Skin of body (tissue), 2 donors: Measurements from ENCODE around the gene ATP10B. TPM values are rescaled to one million over a fixed set of nuclear protein-coding genes. Genes with fewer than 3 reads are reported as not detected.

Experiments used
- DNase-seq: peaks from one replicate; lab custom pipeline; 2025; lab: John Stamatoyannopoulos, UW
- total RNA-seq: library from RNA; depleted of rRNA; stranded (reverse); fragments of >200 nt; gene quantifications from one replicate; pipeline ENCODE4 v1.2.3, GENCODE V29; 2014

ATP10B gene
- total RNA-seq, 1 donor from 2014 or later, result 8.2 TPM

DNA sequence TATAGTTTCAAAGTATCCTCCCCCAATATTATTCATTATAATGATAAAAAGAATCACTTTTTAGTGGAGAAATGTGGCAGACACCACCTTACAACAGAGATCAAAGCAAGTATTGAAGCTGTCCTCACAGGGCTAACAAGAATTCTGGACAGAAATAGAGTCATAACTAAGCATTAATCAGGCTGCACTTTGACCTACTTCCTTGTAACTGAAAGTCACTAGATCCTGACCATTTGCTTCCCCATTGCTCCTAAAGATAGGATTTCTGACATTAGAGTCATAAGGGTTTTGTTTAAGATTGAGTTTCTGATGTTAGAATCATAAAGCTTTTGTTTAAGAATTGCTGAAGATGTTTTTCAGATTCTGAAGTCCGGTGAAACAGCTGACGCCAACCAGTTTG lies 159.7 kb downstream of the ATP10B start:
- no peak for DNase-seq

DNA sequence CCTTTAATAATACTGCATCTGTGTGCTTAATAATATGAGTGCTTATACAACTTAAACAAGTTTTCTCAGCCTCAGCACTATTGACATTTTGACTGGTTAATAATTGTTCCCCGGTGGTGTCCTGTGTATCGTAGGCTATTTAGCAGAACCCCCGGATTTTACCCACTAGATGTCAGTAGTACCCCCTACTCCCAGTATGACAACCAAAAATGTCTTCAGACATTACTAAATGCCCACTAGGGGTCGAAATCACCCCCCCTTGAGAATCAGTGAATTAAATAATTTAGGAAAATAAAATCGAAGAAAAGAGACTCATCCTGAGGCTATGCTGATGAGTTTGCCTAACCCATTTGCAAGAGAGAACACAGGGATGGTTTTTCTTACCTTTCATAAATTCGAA lies 166.3 kb downstream of the ATP10B start:
- no peak for DNase-seq

- DNase-seq, result no peak
These were observed 166.8 kb downstream of the ATP10B start for GRCh38 chr5:160685219-160685618.

GRCh38 chr5:160679567-160680309 lies 172.3 kb downstream of the ATP10B start:
- no peak for DNase-seq

- no peak for DNase-seq
These were observed 176.0 kb downstream of the ATP10B start for GRCh38 chr5:160675988-160676387.

- DNase-seq, result no peak
These were observed 177.1 kb downstream of the ATP10B start for GRCh38 chr5:160674901-160675300.

GRCh38 chr5:160672521-160672920 lies 179.5 kb downstream of the ATP10B start:
- DNase-seq, result no peak

DNA sequence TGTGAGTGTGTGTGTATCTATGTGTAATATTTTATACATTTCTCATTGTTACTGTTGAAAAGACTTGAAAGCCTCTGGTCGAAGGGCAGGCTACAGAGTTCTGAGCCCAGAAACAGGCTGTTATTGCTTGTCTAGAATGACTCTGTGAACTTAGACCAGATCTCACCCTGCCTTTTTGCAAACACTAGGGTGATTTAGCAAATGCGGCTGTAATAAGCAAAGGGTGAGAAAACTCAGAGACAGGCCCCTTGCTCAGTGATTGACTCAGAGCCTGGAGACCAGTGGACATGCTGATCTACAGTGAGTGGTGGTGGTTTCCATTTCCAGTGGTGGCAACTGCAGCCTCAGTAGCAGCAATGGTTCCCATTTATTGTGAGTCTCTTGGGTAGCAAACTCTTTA lies 183.7 kb downstream of the ATP10B start:
- no peak for DNase-seq

GRCh38 chr5:160667160-160667559 lies 184.9 kb downstream of the ATP10B start:
- no peak for DNase-seq

GRCh38 chr5:160665460-160665859 lies 186.6 kb downstream of the ATP10B start:
- DNase-seq, result no peak

DNA sequence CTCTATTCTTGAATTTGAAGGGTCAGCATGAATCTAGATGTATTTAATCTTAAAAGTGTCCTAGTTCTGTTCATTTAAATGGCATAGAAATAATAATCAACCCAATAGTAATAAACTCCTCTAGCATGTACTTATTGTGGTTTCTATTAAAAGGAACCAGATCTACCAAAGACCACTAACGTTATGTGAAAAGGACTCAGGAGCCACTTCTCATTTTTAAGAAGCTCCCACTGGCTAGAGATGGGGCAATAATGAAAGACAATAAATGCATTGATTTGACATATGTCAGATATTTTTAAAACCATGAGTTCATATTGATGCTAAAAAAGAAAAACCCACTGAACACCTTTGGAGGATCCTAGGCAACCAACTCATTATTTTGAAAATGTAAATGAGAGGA lies 191.9 kb downstream of the ATP10B start:
- DNase-seq, result no peak

GRCh38 chr5:160657622-160658458 lies 194.2 kb downstream of the ATP10B start:
- DNase-seq, result no peak

DNA sequence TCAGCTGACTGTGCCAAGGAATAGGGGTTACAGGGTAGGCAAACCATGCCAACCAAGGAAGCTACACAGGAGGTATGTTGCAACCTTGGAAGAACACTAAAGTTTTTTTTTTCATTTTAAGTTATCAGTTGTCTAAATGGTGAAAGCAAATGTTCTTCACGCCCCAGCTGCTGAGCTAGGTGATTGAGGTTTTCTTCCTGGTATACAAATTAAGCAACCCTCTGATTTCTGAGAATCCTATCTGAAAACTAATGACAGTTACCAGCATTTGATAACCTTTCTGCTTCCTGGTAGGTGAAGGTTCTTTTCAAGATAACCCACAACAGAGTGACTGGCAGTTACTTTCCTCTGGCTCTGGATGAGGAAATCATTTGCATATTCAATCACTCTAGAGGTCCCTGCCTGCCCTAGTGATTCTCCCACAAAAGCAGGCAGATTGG lies 194.9 kb downstream of the ATP10B start:
- no peak for DNase-seq

DNA sequence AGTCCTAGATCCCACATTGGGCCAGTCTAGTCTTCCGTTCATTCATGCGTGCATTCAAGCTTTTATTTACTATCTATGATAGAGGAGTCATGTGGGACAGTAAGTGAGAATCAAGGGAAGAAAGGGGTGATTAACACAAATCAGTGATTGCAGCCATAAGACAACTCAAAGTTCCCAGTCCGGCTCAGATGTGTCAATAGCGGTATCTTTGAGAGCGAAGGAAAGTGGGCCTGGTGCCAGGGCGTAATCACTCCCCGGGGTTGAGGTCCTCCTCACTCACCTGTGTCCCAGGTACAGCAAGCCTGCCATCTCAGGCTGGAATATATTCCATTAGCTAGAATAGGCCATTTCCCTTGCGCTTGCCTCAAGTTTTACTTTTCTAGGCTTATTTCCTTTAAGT lies 196.3 kb downstream of the ATP10B start:
- DNase-seq, result no peak

DNA sequence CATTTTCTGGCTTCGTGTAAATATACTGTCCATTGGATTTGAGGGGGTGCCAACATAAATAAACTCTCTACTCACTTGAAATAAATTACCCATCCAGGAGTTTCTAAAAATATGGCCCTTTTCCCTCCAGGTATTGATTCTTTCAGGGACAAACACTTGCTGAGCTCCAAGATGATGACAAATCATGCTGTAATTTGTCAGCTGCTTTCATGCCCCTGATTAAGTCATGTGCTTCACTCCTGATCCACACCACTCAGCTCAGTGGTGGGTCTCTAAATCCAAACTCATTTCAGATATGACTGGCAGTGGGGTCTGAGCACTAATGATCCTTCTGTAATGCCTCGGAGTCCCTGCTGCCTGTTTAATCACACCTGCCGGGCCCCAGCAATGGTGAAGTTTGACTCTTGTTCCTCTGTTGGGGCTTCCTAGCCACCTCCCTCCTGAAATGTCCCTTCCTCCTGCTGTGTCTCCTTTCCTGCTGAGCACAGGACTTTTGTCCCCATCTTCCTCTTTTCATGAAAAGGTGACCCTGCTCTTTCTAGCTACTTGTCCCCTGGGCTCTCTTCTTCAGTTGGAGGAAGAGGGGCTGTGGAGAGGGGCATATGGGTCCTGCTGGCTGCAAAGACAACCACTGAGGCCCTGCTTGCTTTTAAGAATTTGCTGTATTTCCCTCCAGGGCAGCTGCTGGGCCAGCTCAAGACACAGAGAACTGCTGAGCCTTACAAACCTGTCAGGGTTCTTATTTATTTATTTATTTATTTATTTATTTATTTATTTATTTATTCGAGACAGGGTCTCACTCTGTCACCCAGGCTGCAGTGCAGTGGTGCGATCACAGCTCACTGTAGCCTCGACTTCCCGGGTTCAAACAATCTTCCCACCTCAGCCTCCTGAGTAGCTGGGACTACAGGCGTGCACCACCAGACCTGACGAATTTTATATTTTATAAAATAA lies 200.0 kb downstream of the ATP10B start:
- DNase-seq, result no peak

DNA sequence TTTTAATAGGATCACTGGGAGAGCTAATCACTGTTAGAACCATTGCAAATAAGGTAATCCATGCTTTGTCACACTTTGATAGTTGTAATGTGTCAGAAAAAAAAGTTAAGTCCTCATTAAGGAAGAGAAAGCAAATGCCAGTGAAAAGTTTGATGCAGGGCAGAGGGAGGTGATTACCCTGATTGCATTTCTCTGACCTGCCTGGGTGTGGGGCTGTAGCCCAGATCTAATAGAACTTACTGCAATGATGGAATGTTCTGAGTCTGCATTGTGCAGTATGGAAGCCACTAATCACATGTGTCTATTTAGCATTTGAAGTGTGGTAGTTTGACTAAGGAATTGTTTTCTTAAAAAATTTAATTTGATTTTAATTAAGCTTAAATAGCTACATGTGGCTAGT lies 202.7 kb downstream of the ATP10B start:
- DNase-seq, result no peak

DNA sequence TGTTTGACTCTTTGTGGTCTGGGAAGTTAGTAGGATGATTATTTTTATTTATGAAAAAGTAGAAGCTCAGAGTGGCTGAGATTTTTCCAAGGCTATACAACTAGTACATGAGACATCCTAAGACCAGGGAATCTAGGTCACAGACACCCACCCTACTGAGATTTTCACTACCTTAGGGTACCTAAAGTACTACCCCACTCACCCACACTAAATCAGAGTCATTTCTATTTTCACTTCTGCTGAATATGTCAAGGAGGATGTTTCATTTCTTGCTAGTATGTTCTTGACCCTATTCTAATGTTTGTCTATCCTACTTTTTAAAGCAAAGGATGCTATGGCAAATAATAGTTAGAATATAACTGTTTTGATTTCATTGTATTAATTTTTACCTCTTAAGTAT lies 206.0 kb downstream of the ATP10B start:
- DNase-seq, result no peak

- DNase-seq, result no peak
These were observed 208.3 kb downstream of the ATP10B start for GRCh38 chr5:160643616-160644240.

DNA sequence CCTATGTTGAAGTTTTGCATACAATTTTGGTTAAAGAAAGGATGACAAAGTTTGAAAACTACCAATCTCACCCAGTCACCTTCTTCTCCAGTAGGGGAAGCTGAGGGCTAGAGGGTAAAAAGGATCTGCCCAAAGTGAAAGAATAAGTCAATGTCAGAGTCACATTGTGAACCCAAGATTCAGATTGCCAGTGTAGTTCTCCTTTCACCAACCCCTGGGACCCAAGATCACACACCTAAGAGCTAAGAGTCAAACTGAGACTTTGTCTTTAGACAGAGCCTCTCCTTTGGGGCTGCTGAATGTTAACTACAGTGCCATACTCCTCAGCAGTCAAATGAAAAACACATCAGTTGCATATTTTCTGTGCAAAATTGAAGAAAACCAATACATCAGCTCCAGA lies 210.6 kb downstream of the ATP10B start:
- DNase-seq, result no peak

DNA sequence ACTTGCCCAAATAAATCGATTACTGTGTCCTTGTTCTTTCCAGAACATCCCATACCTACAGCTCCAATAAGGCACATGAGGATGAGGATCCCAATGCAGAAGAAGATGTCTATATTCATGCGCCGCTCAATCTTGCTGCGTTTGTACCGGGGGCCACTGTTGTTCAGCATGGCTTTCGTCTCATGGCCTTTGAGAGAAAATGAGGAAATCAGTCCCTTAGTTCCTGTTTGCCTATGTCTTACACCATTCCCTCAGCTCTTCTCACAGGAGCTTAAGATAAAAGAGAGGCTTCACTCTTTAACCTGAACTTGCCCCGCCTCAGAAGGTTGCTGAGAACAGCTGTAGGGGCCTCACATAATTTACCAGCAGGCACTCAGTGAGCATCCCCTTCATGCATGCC lies 211.6 kb downstream of the ATP10B start:
- DNase-seq, result no peak

DNA sequence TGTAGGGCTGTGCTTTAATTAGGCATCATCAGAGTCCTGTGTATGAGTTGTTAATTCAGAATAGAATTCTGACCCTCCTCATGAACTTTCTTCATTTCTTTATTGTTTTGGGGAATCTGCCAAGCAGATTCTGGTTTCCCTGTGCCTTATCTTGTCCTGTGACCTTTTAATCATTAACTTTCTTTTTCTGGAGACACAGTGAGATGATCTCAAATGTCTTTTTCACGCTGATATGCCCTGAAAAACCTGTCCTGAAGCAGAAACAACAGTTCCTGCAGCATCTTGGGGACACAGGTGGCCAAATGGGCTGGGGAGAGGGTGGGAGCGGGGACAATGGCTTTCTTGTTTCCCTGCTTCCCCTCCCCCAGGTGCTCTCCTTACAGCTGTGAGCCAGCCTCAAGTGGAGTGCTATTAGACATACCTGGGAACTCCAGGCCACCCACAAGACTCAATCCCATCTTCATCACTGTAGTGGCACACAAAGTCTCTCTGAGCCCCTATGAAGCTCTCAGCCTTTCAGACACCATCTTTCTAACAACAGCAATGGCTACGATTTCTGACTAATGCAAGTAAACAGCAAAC lies 213.8 kb downstream of the ATP10B start:
- DNase-seq, result no peak
